ENCODE measurements around the gene LRRC40. TPM values are rescaled to one million over a fixed set of nuclear protein-coding genes. Genes with fewer than 3 reads are reported as not detected.

LRRC40 gene
- total RNA-seq, 2 donors from 2014 or later = 26.8 to 29.2 TPM

- Histone ChIP-seq H3K27me3 (ENCODE audit: control insufficient read depth, insufficient read depth, low read length, poor library complexity, severe bottlenecking) (no peaks in the 10 kb centered on the region), H3K9me3 (ENCODE audit: control insufficient read depth, low read length) (no peaks in the 10 kb centered on the region), H3K36me3 (ENCODE audit: control insufficient read depth, insufficient read depth, low read length) (peaks cover 26% of the 10 kb centered on the region), H3K9ac (ENCODE audit: extremely low read depth, low read length, poor library complexity, severe bottlenecking) (peak overlapping the region; percentile 97), H3K27ac (ENCODE audit: low read depth, low read length) (peak overlapping the region; percentile 41), H3K4me3 (ENCODE audit: low read length) (peak overlapping the region; percentile 100), H3K4me1 (ENCODE audit: control insufficient read depth, insufficient read depth, low read length) (peaks cover 4% of the 10 kb centered on the region)
- no peaks in the 10 kb centered on the region for H3K27me3 Mint-ChIP-seq (ENCODE audit: insufficient read depth)
- H3K4me1 Mint-ChIP-seq = peaks cover 12% of the 10 kb centered on the region
- H3K9me3 Mint-ChIP-seq = no peaks in the 10 kb centered on the region
- 0 to 1% methylated on average over 11 of the region's 11 CpGs for WGBS, 2 experiments (ENCODE audit: insufficient coverage in 1 of 2, insufficient read length in 1 of 2)
- TF ChIP-seq, protein P1, sequence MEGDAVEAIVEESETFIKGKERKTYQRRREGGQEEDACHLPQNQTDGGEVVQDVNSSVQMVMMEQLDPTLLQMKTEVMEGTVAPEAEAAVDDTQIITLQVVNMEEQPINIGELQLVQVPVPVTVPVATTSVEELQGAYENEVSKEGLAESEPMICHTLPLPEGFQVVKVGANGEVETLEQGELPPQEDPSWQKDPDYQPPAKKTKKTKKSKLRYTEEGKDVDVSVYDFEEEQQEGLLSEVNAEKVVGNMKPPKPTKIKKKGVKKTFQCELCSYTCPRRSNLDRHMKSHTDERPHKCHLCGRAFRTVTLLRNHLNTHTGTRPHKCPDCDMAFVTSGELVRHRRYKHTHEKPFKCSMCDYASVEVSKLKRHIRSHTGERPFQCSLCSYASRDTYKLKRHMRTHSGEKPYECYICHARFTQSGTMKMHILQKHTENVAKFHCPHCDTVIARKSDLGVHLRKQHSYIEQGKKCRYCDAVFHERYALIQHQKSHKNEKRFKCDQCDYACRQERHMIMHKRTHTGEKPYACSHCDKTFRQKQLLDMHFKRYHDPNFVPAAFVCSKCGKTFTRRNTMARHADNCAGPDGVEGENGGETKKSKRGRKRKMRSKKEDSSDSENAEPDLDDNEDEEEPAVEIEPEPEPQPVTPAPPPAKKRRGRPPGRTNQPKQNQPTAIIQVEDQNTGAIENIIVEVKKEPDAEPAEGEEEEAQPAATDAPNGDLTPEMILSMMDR (conservative IDR thresholded peaks at IDR 0.05) = no peak
- H3K4me3 Mint-ChIP-seq = peak overlapping the region; percentile 99
- peaks cover 13% of the 10 kb centered on the region for H3K36me3 Mint-ChIP-seq (ENCODE audit: low read depth)
- H3K27ac Mint-ChIP-seq = peak overlapping the region; percentile 100
- DNase-seq = no peak
Measured at GRCh38 chr1:70205071-70205433, 327 bp downstream of the LRRC40 start.

DNA sequence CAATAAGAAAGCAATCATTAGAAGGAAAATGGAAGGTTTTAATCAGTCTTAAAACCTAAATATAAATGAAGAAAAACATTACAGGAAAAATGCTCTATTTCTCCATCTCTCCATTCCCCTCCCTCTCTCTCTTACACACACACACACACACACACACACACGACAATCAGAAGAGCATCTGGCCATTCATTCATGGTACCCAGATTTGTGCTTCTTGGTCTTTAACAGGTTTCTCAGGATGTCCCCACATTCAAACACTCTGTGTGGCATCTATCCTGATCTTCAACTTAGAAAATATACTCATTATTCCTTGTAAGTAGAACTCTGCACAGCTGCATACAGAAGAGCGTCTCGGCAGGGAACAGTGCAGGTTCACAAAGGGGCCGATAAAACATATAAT is 779 bp downstream of the LRRC40 start:
- TF ChIP-seq, protein P1 (conservative IDR thresholded peaks at IDR 0.05) = no peak
- Mint-ChIP-seq H3K9me3 (no peaks in the 10 kb centered on the region), H3K4me1 (peaks cover 12% of the 10 kb centered on the region), H3K27me3 (ENCODE audit: insufficient read depth) (no peaks in the 10 kb centered on the region), H3K4me3 (peak overlapping the region; percentile 99), H3K36me3 (ENCODE audit: low read depth) (peaks cover 13% of the 10 kb centered on the region), H3K27ac (peak overlapping the region; percentile 100)
- Histone ChIP-seq H3K4me1 (ENCODE audit: control insufficient read depth, insufficient read depth, low read length) (peaks cover 4% of the 10 kb centered on the region), H3K27ac (ENCODE audit: low read depth, low read length) (no peak overlapping the region), H3K9ac (ENCODE audit: extremely low read depth, low read length, poor library complexity, severe bottlenecking) (peak overlapping the region; percentile 97), H3K4me3 (ENCODE audit: low read length) (peak overlapping the region; percentile 100), H3K36me3 (ENCODE audit: control insufficient read depth, insufficient read depth, low read length) (peaks cover 23% of the 10 kb centered on the region), H3K27me3 (ENCODE audit: control insufficient read depth, insufficient read depth, low read length, poor library complexity, severe bottlenecking) (no peaks in the 10 kb centered on the region), H3K9me3 (ENCODE audit: control insufficient read depth, low read length) (no peaks in the 10 kb centered on the region)
- DNase-seq = no peak
- 6 to 7% methylated on average over 4 of the region's 4 CpGs for WGBS, 2 experiments (ENCODE audit: insufficient coverage in 1 of 2, insufficient read length in 1 of 2)

GRCh38 chr1:70204139-70204538 is 1.2 kb downstream of the LRRC40 start:
- 100% methylated on average over 1 of the region's 1 CpG; no CpG with 5 or more reads in 1 of the 2 experiments for WGBS, 2 experiments (ENCODE audit: insufficient coverage in 1 of 2, insufficient read length in 1 of 2)
- H3K4me3 Mint-ChIP-seq = peak overlapping the region; percentile 99
- H3K27ac Mint-ChIP-seq = no peak overlapping the region
- no peaks in the 10 kb centered on the region for H3K9me3 Mint-ChIP-seq
- no peak for DNase-seq
- peaks cover 13% of the 10 kb centered on the region for H3K36me3 Mint-ChIP-seq (ENCODE audit: low read depth)
- H3K27me3 Mint-ChIP-seq (ENCODE audit: insufficient read depth) = no peaks in the 10 kb centered on the region
- H3K4me1 ChIP-seq (ENCODE audit: control insufficient read depth, insufficient read depth, low read length) = peaks cover 4% of the 10 kb centered on the region
- peaks cover 22% of the 10 kb centered on the region for H3K36me3 ChIP-seq (ENCODE audit: control insufficient read depth, insufficient read depth, low read length)
- H3K9ac ChIP-seq (ENCODE audit: extremely low read depth, low read length, poor library complexity, severe bottlenecking) = peak overlapping the region; percentile 97
- H3K27ac ChIP-seq (ENCODE audit: low read depth, low read length) = no peak overlapping the region
- no peaks in the 10 kb centered on the region for H3K27me3 ChIP-seq (ENCODE audit: control insufficient read depth, insufficient read depth, low read length, poor library complexity, severe bottlenecking)
- peaks cover 12% of the 10 kb centered on the region for H3K4me1 Mint-ChIP-seq
- H3K4me3 ChIP-seq (ENCODE audit: low read length) = peak overlapping the region; percentile 100
- no peaks in the 10 kb centered on the region for H3K9me3 ChIP-seq (ENCODE audit: control insufficient read depth, low read length)
- TF ChIP-seq, protein P1 (conservative IDR thresholded peaks at IDR 0.05) = no peak

Data from endodermal cell (in vitro differentiated cells).